ENCODE results near the gene AANAT.

DNA sequence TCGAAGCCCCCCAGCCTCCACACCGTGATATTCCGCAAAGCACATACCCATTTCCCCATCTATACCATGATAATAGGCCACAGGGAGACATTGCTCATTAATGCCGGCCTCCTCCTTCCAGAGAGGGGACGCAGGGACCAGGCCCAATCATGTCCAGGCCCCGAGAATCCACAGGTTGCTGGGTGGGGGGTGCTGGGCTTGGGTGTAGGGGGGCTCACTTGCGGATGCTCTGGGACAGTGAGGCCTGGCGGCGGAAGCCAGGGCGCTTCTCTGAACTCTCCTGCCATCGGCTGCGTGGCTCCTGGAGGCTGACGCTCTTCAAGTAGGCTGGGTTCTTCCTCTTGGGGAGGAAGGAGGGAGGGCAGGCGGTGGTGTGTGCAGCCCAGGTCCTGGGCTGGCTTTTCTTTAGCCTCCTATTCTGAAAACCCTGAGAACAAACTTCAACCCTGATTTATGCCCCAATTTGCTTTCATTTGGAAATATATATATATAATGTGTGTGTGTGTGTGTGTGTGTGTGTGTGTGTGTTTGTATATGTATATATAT is 12.2 kb downstream of the AANAT start:
- TF ChIP-seq, protein P1, sequence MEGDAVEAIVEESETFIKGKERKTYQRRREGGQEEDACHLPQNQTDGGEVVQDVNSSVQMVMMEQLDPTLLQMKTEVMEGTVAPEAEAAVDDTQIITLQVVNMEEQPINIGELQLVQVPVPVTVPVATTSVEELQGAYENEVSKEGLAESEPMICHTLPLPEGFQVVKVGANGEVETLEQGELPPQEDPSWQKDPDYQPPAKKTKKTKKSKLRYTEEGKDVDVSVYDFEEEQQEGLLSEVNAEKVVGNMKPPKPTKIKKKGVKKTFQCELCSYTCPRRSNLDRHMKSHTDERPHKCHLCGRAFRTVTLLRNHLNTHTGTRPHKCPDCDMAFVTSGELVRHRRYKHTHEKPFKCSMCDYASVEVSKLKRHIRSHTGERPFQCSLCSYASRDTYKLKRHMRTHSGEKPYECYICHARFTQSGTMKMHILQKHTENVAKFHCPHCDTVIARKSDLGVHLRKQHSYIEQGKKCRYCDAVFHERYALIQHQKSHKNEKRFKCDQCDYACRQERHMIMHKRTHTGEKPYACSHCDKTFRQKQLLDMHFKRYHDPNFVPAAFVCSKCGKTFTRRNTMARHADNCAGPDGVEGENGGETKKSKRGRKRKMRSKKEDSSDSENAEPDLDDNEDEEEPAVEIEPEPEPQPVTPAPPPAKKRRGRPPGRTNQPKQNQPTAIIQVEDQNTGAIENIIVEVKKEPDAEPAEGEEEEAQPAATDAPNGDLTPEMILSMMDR (conservative IDR thresholded peaks at IDR 0.05 in 1 of 2, IDR thresholded peaks at IDR 0.05 in 1 of 2; ENCODE audit: extremely low read depth in 1 of 2, insufficient read depth in 1 of 2, low read depth in 1 of 2, low read length in 2 of 2) = no peak
- TF ChIP-seq EZH2 (IDR thresholded peaks at IDR 0.05; ENCODE audit: borderline replicate concordance, low read length) = no peak

All from mammary epithelial cell (primary cell).